Activated CD8-positive, alpha-beta memory T cell treated with anti-CD3 and anti-CD28 coated beads for 1 hour (primary cell): Measurements from ENCODE around the gene COL18A1.
"Not testable (repeated sequence)": the region's sequence is repeated elsewhere in the genome, so short reads cannot be mapped to it uniquely, and the experiment has no call there.

Experiments used
- DNase-seq, 2 donors: peaks; one replicate each; pipeline ENCODE4 v3.0.0-alpha.2; 2020; ENCODE audit warnings: low read depth in 1 of 2; ENCODE audit errors: extremely low read depth in 1 of 2

Gene COL18A1

GRCh38 chr21:45404730-45405270 is at the start of gene COL18A1:
Gene COL18A1, plus strand, starts transcription at chr21:45405165. Its CDS starts 66 bp downstream, at chr21:45405231.
- no peak for DNase-seq

- no peak for DNase-seq
These were observed 49.4 kb upstream of the COL18A1 start for GRCh38 chr21:45355573-45355972.

GRCh38 chr21:45356251-45356650 is 48.7 kb upstream of the COL18A1 start:
- no peak for DNase-seq

GRCh38 chr21:45356653-45357435 is 48.1 kb upstream of the COL18A1 start:
- DNase-seq: no peak

- no peak for DNase-seq
These were observed 47.3 kb upstream of the COL18A1 start for GRCh38 chr21:45357436-45358260.

GRCh38 chr21:45358261-45358670 is 46.7 kb upstream of the COL18A1 start:
- DNase-seq: no peak

GRCh38 chr21:45358711-45359310 is 46.2 kb upstream of the COL18A1 start:
- DNase-seq: no peak

GRCh38 chr21:45359451-45360217 is 45.3 kb upstream of the COL18A1 start:
- DNase-seq: no peak

- DNase-seq: no peak
These were observed 43.6 kb upstream of the COL18A1 start for GRCh38 chr21:45361033-45361997.

GRCh38 chr21:45362077-45362747 is 42.8 kb upstream of the COL18A1 start:
- DNase-seq: no peak

- no peak for DNase-seq
These were observed 42.2 kb upstream of the COL18A1 start for GRCh38 chr21:45362748-45363145.

- DNase-seq: not testable (repeated sequence)
These were observed 41.7 kb upstream of the COL18A1 start for GRCh38 chr21:45363272-45363671.

- no peak for DNase-seq
These were observed 41.0 kb upstream of the COL18A1 start for GRCh38 chr21:45363921-45364467.

- no peak for DNase-seq
These were observed 40.3 kb upstream of the COL18A1 start for GRCh38 chr21:45364468-45365185.

- no peak for DNase-seq
These were observed 39.8 kb upstream of the COL18A1 start for GRCh38 chr21:45365186-45365607.

GRCh38 chr21:45365608-45366241 is 39.2 kb upstream of the COL18A1 start:
- no peak for DNase-seq

- DNase-seq: no peak
These were observed 38.5 kb upstream of the COL18A1 start for GRCh38 chr21:45366476-45366875.
